Measurements from ENCODE around the gene CCDC68. TPM values are rescaled to one million over a fixed set of nuclear protein-coding genes. Genes with fewer than 3 reads are reported as not detected.
"Not testable (repeated sequence)": the region's sequence is repeated elsewhere in the genome, so short reads cannot be mapped to it uniquely, and the experiment has no call there.

CCDC68 gene
- total RNA-seq, 1 donor from 2014 or later = 15.8 TPM

GRCh38 chr18:54859667-54860421 is 99.4 kb downstream of the CCDC68 start:
- H3K36me3 ChIP-seq = no peaks in the 10 kb centered on the region
- DNase-seq (ENCODE audit: low spot score in 2 of 2) = no peak
- no peak for TF ChIP-seq CTCF (IDR thresholded peaks at IDR 0.05)
- H3K27me3 ChIP-seq = no peaks in the 10 kb centered on the region
- no peak overlapping the region for H3K27ac ChIP-seq
- no peaks in the 10 kb centered on the region for H3K4me1 ChIP-seq
- no peak overlapping the region for H3K4me3 ChIP-seq
- H3K9me3 ChIP-seq = no peaks in the 10 kb centered on the region
- intact Hi-C loops (cut with DNase I) = no loop called here

DNA sequence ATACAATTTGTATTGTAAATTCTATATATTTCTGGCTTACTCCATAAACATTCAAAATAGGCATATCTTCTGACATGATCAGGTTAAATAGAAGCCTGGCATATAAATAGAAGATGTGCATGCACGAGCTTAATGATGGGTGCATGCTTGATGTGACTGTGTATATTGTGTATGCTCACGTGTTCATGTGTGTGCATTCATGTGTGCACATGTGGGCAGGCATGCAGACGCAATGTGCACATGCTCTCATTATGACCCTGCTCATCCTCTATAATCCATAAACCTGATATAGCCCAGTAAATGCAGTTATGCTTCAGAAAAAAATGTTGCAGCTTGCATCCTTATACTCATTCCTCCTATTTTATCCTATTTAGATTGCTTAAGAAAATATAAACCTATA is 101.8 kb downstream of the CCDC68 start:
- Histone ChIP-seq H3K27me3 (no peaks in the 10 kb centered on the region), H3K4me1 (no peaks in the 10 kb centered on the region), H3K4me3 (no peak overlapping the region), H3K9me3 (no peaks in the 10 kb centered on the region), H3K27ac (no peak overlapping the region), H3K36me3 (no peaks in the 10 kb centered on the region)
- TF ChIP-seq CTCF (IDR thresholded peaks at IDR 0.05) = no peak
- DNase-seq (ENCODE audit: low spot score in 2 of 2) = no peak
- intact Hi-C loops (cut with DNase I) = no loop called here

- intact Hi-C loops (cut with DNase I) = no loop called here
- H3K27me3 ChIP-seq = no peaks in the 10 kb centered on the region
- no peak for TF ChIP-seq CTCF (IDR thresholded peaks at IDR 0.05)
These were observed 103.1 kb downstream of the CCDC68 start for GRCh38 chr18:54856105-54856646.

GRCh38 chr18:54855050-54855449 is 104.2 kb downstream of the CCDC68 start:
- H3K4me3 ChIP-seq; H3K27ac ChIP-seq; intact Hi-C loops (cut with DNase I); H3K36me3 ChIP-seq; H3K9me3 ChIP-seq; H3K4me1 ChIP-seq; H3K27me3 ChIP-seq; DNase-seq (ENCODE audit: low spot score in 2 of 2): not testable (repeated sequence)

More at GRCh38 chr18:54856105-54856646, 103.1 kb downstream of the CCDC68 start:
- H3K36me3 ChIP-seq = no peaks in the 10 kb centered on the region
- no peaks in the 10 kb centered on the region for H3K4me1 ChIP-seq
- no peak overlapping the region for H3K4me3 ChIP-seq
- DNase-seq (ENCODE audit: low spot score in 2 of 2) = no peak
- no peak overlapping the region for H3K27ac ChIP-seq
- H3K9me3 ChIP-seq = no peaks in the 10 kb centered on the region

GRCh38 chr18:54852780-54853675 is 106.2 kb downstream of the CCDC68 start:
- Histone ChIP-seq H3K27ac (no peak overlapping the region), H3K4me1 (no peaks in the 10 kb centered on the region), H3K36me3 (no peaks in the 10 kb centered on the region), H3K27me3 (no peaks in the 10 kb centered on the region), H3K4me3 (no peak overlapping the region), H3K9me3 (no peaks in the 10 kb centered on the region)
- TF ChIP-seq CTCF (IDR thresholded peaks at IDR 0.05) = no peak
- no peak for DNase-seq (ENCODE audit: low spot score in 2 of 2)
- intact Hi-C loops (cut with DNase I) = no loop called here

Other genes starting within 250 kb of the CCDC68 start
- 0.11 TPM for gene RAB27B, start 131.0 kb downstream of the CCDC68 start, total RNA-seq

Data from ascending aorta (tissue), 2 donors.